Activated naive CD4-positive, alpha-beta T cell treated with anti-CD3 and anti-CD28 coated beads, Interleukin-2, amount 10 ng/mL, durations not matched to agents 5 hours and 36 hours (primary cell): ENCODE results near the gene KIF19. TPM values are rescaled to one million over a fixed set of nuclear protein-coding genes. Genes with fewer than 3 reads are reported as not detected.

Experiments used
- total RNA-seq, 2 experiments: library from RNA; stranded (reverse); gene quantifications; one replicate each; pipeline ENCODE4 v1.2.3, GENCODE V29; 2021

The KIF19 gene, protein sequence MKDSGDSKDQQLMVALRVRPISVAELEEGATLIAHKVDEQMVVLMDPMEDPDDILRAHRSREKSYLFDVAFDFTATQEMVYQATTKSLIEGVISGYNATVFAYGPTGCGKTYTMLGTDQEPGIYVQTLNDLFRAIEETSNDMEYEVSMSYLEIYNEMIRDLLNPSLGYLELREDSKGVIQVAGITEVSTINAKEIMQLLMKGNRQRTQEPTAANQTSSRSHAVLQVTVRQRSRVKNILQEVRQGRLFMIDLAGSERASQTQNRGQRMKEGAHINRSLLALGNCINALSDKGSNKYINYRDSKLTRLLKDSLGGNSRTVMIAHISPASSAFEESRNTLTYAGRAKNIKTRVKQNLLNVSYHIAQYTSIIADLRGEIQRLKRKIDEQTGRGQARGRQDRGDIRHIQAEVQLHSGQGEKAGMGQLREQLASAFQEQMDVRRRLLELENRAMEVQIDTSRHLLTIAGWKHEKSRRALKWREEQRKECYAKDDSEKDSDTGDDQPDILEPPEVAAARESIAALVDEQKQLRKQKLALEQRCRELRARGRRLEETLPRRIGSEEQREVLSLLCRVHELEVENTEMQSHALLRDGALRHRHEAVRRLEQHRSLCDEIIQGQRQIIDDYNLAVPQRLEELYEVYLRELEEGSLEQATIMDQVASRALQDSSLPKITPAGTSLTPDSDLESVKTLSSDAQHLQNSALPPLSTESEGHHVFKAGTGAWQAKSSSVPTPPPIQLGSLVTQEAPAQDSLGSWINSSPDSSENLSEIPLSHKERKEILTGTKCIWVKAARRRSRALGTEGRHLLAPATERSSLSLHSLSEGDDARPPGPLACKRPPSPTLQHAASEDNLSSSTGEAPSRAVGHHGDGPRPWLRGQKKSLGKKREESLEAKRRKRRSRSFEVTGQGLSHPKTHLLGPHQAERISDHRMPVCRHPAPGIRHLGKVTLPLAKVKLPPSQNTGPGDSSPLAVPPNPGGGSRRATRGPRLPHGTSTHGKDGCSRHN
- under 1 TPM; 0.72 to 0.78 TPM for total RNA-seq

DNA sequence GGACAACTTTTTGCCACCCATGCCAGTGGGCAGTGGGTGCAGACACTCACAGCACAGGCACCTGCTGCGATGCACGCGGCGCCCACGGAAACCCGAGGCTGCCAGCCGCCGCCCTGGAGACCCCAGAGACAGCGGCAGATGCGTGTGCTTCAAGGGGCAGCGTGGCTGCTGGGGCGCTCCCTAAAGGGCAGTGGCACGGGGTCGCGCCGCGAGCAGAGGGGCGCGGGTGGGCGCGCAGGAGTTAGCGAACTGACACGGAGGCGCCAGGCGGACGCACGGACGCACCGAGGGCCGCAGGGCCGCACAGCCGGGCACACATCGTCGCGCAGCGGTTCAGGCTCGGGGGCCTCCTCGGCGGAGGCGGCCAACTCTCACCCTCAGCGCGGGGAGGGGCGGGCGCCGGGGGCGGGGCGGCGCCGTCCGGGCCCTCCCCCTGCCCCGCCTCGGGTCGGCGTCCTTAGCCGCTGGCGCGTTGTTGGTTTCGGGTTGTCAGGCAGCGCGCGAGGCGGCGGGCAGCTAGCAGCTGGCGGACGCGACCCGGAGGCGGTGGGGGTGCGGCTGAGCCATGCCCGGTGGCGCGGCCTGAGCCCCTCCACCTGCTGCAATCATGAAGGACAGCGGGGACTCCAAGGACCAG is at the start of gene KIF19:
TSS of gene KIF19 (plus strand) at position 484 of the 637 bp plus-strand sequence. CDS start at position 608, 124 bp downstream.

DNA sequence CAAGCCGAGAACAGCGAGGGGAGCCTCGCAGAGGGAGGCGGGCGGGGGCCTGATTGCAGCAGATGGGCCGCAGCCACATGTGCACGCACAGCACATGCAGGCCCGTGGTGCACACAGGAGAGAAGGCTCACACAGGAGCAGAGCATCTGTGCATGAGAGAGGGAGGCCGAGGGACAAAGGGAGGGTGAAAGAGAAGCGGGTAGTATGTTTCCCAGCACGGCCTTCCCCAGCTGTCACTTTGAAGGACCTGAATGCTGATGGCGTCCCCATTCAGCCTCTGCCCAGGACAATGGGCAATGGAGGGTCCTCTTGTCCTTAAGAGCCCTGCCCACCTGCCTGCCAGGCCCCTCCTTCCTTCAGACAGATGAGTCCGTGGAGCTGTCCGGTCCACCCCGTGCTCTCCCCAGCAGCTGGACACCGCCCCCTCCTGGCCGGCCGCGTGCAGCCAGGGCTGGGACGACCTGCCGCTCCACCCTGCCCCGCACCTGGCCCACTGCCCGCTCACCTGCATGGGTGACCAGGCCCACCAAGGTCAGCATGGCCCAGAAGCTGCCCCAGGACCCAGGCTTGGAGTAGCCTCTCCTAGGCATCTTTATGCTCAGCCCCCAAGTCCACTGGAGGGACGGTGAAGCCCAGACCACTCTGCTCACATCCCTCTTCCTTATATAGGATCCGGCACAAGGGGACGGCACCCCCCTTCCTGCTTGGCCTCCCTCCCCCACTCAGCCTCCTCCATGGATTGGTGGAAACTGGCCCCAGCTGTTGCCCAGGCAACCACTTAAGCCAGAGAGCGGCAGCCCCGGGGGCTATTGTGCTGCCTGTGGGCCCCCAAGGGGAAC is 35.4 kb downstream of the KIF19 start, which contains the start of gene BTBD17:
TSS of gene BTBD17 (minus strand) at position 639 of the 839 bp plus-strand sequence. CDS start at position 590, 49 bp downstream.

DNA sequence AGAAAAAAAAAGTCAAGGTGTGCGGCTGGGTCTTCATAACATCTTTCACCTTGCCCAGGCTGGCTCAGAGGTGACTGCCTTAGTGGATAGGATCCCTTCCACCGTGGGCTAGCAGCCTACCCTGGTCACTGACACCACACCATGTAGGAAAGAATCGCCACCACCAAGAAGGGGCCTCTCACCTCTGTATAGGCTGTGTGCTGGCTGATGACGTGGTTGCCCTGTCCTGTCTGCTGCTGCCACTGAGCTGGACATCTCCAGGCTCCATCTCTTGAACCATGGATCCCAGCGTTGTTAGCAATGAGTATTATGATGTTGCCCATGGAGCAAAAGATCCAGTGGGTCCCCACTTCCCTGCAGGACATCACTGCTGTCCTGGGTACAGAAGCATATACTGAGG is 41.2 kb downstream of the KIF19 start, which contains the start of gene GPR142:
TSS of gene GPR142 (plus strand) at position 301 of the 400 bp plus-strand sequence. CDS start 2,035 bp downstream, outside the sequence.

Other genes with a start within 250 kb of the KIF19 start
- 1,000 to 10,000 TPM; 1,337 to 1,424 TPM for gene RPL38, start 122.5 kb upstream of the KIF19 start, total RNA-seq
- 10 to 100 TPM; 15.1 to 18.4 TPM for gene TTYH2, start 112.7 kb upstream of the KIF19 start, total RNA-seq
- gene DNAI2, start 52.0 kb upstream of the KIF19 start, total RNA-seq, result 1 to 10 TPM; 1.4 to 1.5 TPM
- not detected for gene BTBD17, start 35.6 kb downstream of the KIF19 start, total RNA-seq
- gene GPR142, start 41.3 kb downstream of the KIF19 start, total RNA-seq, result not detected
- gene GPRC5C, start 105.9 kb downstream of the KIF19 start, total RNA-seq, result 1 to 10 TPM in 1 of 2 experiments, under 1 TPM in 1; 0.96 to 1.2 TPM
- 10 to 100 TPM; 44.2 TPM for gene CD300A, start 140.4 kb downstream of the KIF19 start, total RNA-seq
- gene CD300LB, start 205.2 kb downstream of the KIF19 start, total RNA-seq, result not detected
- under 1 TPM; 0.39 to 0.91 TPM for gene CD300C, start 219.9 kb downstream of the KIF19 start, total RNA-seq
- not detected for gene CD300H, start 241.3 kb downstream of the KIF19 start, total RNA-seq